ENCODE results near the gene CDC25C.

- TF ChIP-seq POLR2A (IDR thresholded peaks at IDR 0.05) (no peak), CTCF (IDR thresholded peaks at IDR 0.05) (no peak)
Observed at GRCh38 chr5:138246822-138247221, 84.8 kb downstream of the CDC25C start.
